HG03108 (cell line): ENCODE results near the gene ATP1A3.

Source experiments
- ATAC-seq: cut with Tn5 transposase; IDR thresholded peaks from one replicate; pipeline ENCODE4 v1.9.1; 2021; ENCODE audit warnings: moderate library complexity; ENCODE audit not compliant: unreplicated experiment

ATP1A3 gene

GRCh38 chr19:41918653-41919244 lies 75.3 kb downstream of the ATP1A3 start:
- no peak for ATAC-seq

- no peak for ATAC-seq
Measured at GRCh38 chr19:41918095-41918494, 75.9 kb downstream of the ATP1A3 start.

- ATAC-seq = no peak
Measured at GRCh38 chr19:41917676-41918075, 76.4 kb downstream of the ATP1A3 start.
